BE2C (cell line): ENCODE data around the gene TNFAIP2.

Source experiments
- DNase-seq: peaks from one replicate; pipeline ENCODE4 v3.0.0-alpha.2; 2020
- H3K27me3 ChIP-seq: fragments of 250-450 bp; sonication (Bioruptor Pico); 2 replicates; pipeline ENCODE4 v1.5.1; 2020; ENCODE audit warnings: mild to moderate bottlenecking
- H3K36me3 ChIP-seq: fragments of 250-450 bp; sonication (Bioruptor Pico); 2 replicates; pipeline ENCODE4 v1.5.1; 2020; ENCODE audit warnings: mild to moderate bottlenecking
- H3K4me1 ChIP-seq: fragments of 250-450 bp; sonication (Bioruptor Pico); 2 replicates; pipeline ENCODE4 v1.5.1; 2020
- H3K4me3 ChIP-seq: 2 replicates; pipeline ENCODE4 v1.5.1; 2011; ENCODE audit warnings: low read depth, low read length
- H3K9me3 ChIP-seq: fragments of 250-450 bp; sonication (Bioruptor Pico); 2 replicates; pipeline ENCODE4 v1.5.1; 2020
- CTCF ChIP-seq: IDR thresholded peaks from 2 replicates; pipeline ENCODE4 v1.5.1; 2012; ENCODE audit warnings: mild to moderate bottlenecking, low read depth, low read length

Gene TNFAIP2

GRCh38 chr14:103125098-103126070 is 2.1 kb downstream of the TNFAIP2 start:
- no peaks in the 10 kb centered on the region for H3K9me3 ChIP-seq
- no peak for TF ChIP-seq CTCF
- no peaks in the 10 kb centered on the region for H3K36me3 ChIP-seq
- no peak for DNase-seq
- H3K27me3 ChIP-seq: peaks cover 3% of the 10 kb centered on the region; the same call in 1 of the 2 replicates
- no peak overlapping the region for H3K4me3 ChIP-seq
- peaks cover 26% of the 10 kb centered on the region for H3K4me1 ChIP-seq

- no peak for DNase-seq
- TF ChIP-seq CTCF: no peak
- H3K27me3 ChIP-seq: peaks cover 3% of the 10 kb centered on the region; the same call in 1 of the 2 replicates
- no peak overlapping the region for H3K4me3 ChIP-seq
- no peaks in the 10 kb centered on the region for H3K36me3 ChIP-seq
- no peaks in the 10 kb centered on the region for H3K9me3 ChIP-seq
- H3K4me1 ChIP-seq: peaks cover 23% of the 10 kb centered on the region
Measured at GRCh38 chr14:103126088-103126872, 3.0 kb downstream of the TNFAIP2 start.

GRCh38 chr14:103126873-103127304 is 3.6 kb downstream of the TNFAIP2 start:
- Histone ChIP-seq H3K4me3 (no peak overlapping the region), H3K9me3 (no peaks in the 10 kb centered on the region), H3K4me1 (peaks cover 20% of the 10 kb centered on the region), H3K36me3 (no peaks in the 10 kb centered on the region), H3K27me3 (peaks cover 3% of the 10 kb centered on the region; the same call in 1 of the 2 replicates)
- peak; percentile 82 for DNase-seq
- peak; percentile 4; the same call in 1 of the 2 replicates for TF ChIP-seq CTCF

- H3K4me1 ChIP-seq: peaks cover 21% of the 10 kb centered on the region
- no peak for DNase-seq
- no peak for TF ChIP-seq CTCF
- no peak overlapping the region for H3K4me3 ChIP-seq
- no peaks in the 10 kb centered on the region for H3K9me3 ChIP-seq
- H3K36me3 ChIP-seq: no peaks in the 10 kb centered on the region
- peaks cover 3% of the 10 kb centered on the region; the same call in 1 of the 2 replicates for H3K27me3 ChIP-seq
Measured at GRCh38 chr14:103127356-103127755, 4.1 kb downstream of the TNFAIP2 start.

- H3K4me1 ChIP-seq: peaks cover 21% of the 10 kb centered on the region
- peaks cover 3% of the 10 kb centered on the region; the same call in 1 of the 2 replicates for H3K27me3 ChIP-seq
- no peak for TF ChIP-seq CTCF
- no peaks in the 10 kb centered on the region for H3K9me3 ChIP-seq
- no peak overlapping the region for H3K4me3 ChIP-seq
- no peak for DNase-seq
- H3K36me3 ChIP-seq: no peaks in the 10 kb centered on the region
Measured at GRCh38 chr14:103127861-103128598, 4.8 kb downstream of the TNFAIP2 start.
